Neutrophil (primary cell): Measurements from ENCODE around the gene NIT1.

Experiments
- H3K27ac ChIP-seq: fragments of 200-600 bp; sonication (generic); 2 replicates; pipeline ENCODE4 v1.5.1; 2016; ENCODE audit warnings: mild to moderate bottlenecking, moderate library complexity
- H3K27me3 ChIP-seq: fragments of 200-600 bp; sonication (generic); 2 replicates; pipeline ENCODE4 v1.6.0; 2016; ENCODE audit warnings: mild to moderate bottlenecking
- H3K36me3 ChIP-seq: fragments of 200-600 bp; sonication (generic); 2 replicates; pipeline ENCODE4 v1.5.1; 2017
- H3K4me1 ChIP-seq, 2 experiments: fragments of 200-600 bp in 1 of 2; sonication (generic) in 1 of 2; 1 replicate in 1 of 2; 2 replicates in 1 of 2; pipeline versions ENCODE4 v1.5.1 to v1.6.1; 2013 to 2016; ENCODE audit warnings: low read depth in 1 of 2, low read length in 1 of 2, mild to moderate bottlenecking in 1 of 2, moderate library complexity in 1 of 2; ENCODE audit not compliant: control insufficient read depth in 1 of 2, insufficient read depth in 1 of 2
- H3K4me3 ChIP-seq, 2 experiments: fragments of 200-600 bp in 1 of 2; sonication (generic) in 1 of 2; 1 replicate in 1 of 2; 2 replicates in 1 of 2; pipeline ENCODE4 v1.5.1; 2013 to 2016; ENCODE audit warnings: low read depth in 1 of 2, low read length in 1 of 2, mild to moderate bottlenecking in 1 of 2, moderate library complexity in 1 of 2
- H3K9me3 ChIP-seq: fragments of 200-600 bp; sonication (generic); 2 replicates; pipeline ENCODE4 v1.5.1; 2016
- TF ChIP-seq, protein P1 (sequence below): fragments of 200-600 bp; sonication (generic); IDR thresholded peaks from 2 replicates; pipeline ENCODE4 v1.5.1; 2016; ENCODE audit warnings: antibody characterized with exemption

NIT1 gene, protein sequence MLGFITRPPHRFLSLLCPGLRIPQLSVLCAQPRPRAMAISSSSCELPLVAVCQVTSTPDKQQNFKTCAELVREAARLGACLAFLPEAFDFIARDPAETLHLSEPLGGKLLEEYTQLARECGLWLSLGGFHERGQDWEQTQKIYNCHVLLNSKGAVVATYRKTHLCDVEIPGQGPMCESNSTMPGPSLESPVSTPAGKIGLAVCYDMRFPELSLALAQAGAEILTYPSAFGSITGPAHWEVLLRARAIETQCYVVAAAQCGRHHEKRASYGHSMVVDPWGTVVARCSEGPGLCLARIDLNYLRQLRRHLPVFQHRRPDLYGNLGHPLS

DNA sequence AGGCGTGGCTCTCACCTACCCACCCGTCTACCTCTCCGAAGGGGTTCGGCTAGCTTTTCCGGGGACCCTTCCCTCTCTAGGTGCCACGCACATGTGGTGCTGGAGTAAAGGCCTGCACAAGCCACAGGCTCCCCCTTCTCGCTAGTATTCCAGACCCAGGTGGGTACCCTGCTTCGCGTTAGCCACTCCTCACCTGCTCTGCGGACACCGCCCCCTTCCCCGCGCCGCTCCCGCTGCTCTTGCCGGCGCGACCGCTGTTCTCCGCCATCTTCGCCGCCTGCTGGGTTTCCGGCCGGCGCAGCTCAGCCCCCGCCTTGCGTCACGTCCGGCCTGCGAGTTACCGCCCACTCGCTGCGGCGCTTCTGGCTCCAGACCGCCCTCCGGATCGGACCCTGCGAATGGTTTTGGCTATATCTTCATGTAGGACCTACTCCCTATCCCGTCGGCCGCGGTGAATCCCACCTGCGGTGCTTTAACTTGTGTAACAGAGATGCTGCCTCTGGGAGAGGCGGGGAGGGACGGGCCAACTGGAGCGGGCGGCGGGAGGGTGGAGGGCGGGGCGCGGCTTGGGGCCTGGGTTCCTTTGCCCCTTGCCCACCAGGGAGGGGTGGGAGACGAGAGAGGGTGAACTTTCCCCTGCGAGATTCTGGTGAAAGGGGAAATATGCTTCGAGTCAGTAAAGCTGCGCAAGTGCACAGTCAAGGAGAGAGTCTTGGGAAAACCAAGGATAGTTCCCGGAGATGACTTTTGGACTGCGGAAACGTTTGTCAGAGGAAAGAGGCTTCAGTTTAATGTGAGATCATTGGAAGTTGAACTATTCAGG is at the start of gene NIT1, which contains the start of gene PFDN2:
NIT1 (plus strand) TSS at position 347 of the 823 bp plus-strand sequence; CDS start at position 419, 72 bp downstream.
PFDN2 (minus strand) TSS at position 279 of the 823 bp plus-strand sequence; CDS start at position 268, 11 bp downstream.
- H3K4me3 ChIP-seq: peak within 1 kb of the TSS; percentile 86 to 95
- no peaks in the 10 kb centered on the region for H3K27me3 ChIP-seq
- peaks cover 50 to 54% of the 10 kb centered on the region in 2 experiments for H3K4me1 ChIP-seq
- TF ChIP-seq, protein P1, sequence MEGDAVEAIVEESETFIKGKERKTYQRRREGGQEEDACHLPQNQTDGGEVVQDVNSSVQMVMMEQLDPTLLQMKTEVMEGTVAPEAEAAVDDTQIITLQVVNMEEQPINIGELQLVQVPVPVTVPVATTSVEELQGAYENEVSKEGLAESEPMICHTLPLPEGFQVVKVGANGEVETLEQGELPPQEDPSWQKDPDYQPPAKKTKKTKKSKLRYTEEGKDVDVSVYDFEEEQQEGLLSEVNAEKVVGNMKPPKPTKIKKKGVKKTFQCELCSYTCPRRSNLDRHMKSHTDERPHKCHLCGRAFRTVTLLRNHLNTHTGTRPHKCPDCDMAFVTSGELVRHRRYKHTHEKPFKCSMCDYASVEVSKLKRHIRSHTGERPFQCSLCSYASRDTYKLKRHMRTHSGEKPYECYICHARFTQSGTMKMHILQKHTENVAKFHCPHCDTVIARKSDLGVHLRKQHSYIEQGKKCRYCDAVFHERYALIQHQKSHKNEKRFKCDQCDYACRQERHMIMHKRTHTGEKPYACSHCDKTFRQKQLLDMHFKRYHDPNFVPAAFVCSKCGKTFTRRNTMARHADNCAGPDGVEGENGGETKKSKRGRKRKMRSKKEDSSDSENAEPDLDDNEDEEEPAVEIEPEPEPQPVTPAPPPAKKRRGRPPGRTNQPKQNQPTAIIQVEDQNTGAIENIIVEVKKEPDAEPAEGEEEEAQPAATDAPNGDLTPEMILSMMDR: peak; percentile 53
- peak within 1 kb of the TSS; percentile 91 for H3K27ac ChIP-seq
- no peaks in the 10 kb centered on the region for H3K9me3 ChIP-seq
- H3K36me3 ChIP-seq: peaks cover 37% of the 10 kb centered on the region

DNA sequence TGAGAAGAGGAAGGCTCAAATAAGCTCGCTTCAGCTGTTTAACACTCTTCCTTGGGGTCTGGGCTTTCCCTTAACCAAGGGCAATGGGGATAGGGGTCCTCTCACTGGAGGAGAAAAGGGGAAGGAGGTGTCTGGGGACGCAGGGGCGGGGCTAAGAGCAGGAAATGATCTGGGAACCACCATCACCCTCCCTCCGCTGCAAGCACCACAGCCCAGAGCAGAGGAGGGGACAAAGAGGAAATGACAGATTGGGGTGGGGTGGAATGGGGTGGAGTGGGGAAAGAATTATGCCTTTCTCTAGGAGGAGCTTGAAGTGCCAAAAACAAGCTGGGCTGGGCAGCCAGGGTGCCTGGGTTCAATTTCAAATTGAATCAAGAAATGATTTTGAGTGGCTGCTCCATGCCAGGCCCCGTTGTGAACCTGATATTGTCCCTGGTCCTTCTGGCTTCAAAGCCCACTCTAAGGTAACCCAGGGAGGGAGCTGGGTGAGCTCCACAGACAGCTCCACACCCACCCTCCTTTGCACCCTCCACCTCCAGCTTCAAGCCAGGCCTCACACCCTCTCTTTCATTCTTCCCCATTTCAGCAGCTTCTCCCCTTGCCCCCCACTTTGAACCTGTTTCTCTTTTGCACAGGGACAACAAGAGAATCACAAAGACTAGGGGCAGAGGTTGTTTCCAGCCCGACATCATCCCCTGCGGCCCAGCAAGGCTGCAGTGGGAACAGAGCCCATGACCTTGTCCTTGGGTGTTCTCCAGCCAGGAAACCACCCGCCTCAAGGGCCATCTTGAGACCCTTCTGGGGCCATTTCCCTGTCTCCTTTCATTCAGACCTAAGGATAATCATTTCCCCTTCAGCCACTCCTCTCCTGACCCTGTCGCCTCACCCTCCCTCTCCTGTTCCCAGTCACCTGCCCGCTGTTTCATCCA is 49.3 kb upstream of the NIT1 start:
- peak overlapping the region; percentile 80 to 100 for H3K4me3 ChIP-seq
- TF ChIP-seq, protein P1: peak; percentile 30
- no peaks in the 10 kb centered on the region for H3K27me3 ChIP-seq
- H3K27ac ChIP-seq: peak overlapping the region; percentile 99
- H3K4me1 ChIP-seq: peaks cover 70 to 71% of the 10 kb centered on the region in 2 experiments
- H3K9me3 ChIP-seq: no peaks in the 10 kb centered on the region
- peaks cover 28% of the 10 kb centered on the region for H3K36me3 ChIP-seq

DNA sequence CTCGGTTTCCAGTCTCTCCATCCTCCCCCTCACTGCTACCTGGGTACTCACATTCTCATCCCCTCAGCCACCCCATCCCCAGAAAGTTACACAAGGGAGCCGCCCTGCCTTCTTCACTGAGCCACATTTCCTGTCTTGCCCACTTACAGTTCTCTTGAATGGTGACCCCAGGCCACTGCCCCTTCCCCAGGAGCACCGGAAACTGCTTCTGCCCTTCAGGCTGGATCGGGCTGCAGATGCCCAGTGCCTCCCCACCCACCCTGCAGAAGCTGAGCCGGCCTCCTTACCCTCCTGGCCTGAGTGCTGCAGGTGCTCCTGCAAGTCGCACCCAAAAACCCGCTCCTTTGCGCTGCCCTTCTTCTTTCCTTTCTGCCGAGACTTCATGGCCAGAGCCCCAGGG is 48.7 kb upstream of the NIT1 start:
- H3K27ac ChIP-seq: peak overlapping the region; percentile 99

DNA sequence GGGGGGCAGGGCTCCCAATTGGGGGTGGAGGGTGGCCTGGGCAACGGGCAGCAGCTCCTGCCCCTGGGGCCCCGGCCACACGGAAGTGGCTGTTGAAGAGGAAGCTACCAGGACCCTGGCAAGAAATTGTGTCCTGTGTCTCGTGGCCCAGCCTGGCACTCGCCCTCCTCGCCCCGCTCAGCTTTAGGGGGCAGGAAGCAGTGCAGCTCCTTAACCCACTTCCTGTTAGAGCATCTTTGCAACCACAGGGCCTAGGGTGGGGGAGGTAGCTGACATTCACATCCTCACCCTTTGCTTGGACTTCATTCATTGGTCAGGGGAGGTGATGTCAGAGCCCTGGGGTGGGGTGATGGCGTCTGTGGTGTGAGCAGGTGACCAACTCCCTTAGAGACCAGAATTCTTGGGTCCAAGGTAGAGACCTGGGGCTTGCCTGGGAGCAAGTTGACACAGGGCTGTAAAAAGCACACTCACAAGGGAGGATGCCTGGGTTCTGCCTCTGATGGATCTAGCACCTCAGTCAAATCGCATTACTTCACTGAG is 48.1 kb upstream of the NIT1 start, which contains the start of gene ARHGAP30:
ARHGAP30 (minus strand) TSS at position 161 of the 540 bp plus-strand sequence. CDS start 267 bp downstream, outside the sequence.
- Histone ChIP-seq H3K27me3 (no peaks in the 10 kb centered on the region), H3K4me3 (peak within 1 kb of the TSS; percentile 80 to 100), H3K27ac (peak within 1 kb of the TSS; percentile 99)

More for the DNA sequence above, 48.7 kb upstream of the NIT1 start:
- no peaks in the 10 kb centered on the region for H3K9me3 ChIP-seq
- H3K36me3 ChIP-seq: peaks cover 22% of the 10 kb centered on the region
- no peaks in the 10 kb centered on the region for H3K27me3 ChIP-seq
- TF ChIP-seq, protein P1: no peak
- peaks cover 65 to 66% of the 10 kb centered on the region in 2 experiments for H3K4me1 ChIP-seq
- peak overlapping the region; percentile 80 to 100 for H3K4me3 ChIP-seq

More for the DNA sequence above, 48.1 kb upstream of the NIT1 start, which contains the start of gene ARHGAP30:
- H3K4me1 ChIP-seq: peaks cover 60% of the 10 kb centered on the region in 2 experiments
- TF ChIP-seq, protein P1: peak; percentile 53
- H3K36me3 ChIP-seq: peaks cover 19% of the 10 kb centered on the region
- no peaks in the 10 kb centered on the region for H3K9me3 ChIP-seq
